ENCODE results near the gene SUPT5H. TPM values are rescaled to one million over a fixed set of nuclear protein-coding genes. Genes with fewer than 3 reads are reported as not detected.

SUPT5H gene
- total and polyA plus RNA-seq, 2 experiments from 2014 or later, result 71.6 to 184 TPM

- DNase-seq (ENCODE audit: low spot score), result peak; percentile 99
- TF ChIP-seq CTCF (IDR thresholded peaks at IDR 0.05; ENCODE audit: poor library complexity) (peak; percentile 93), EZH2phosphoT487 (IDR thresholded peaks at IDR 0.05; ENCODE audit: low read depth, severe bottlenecking, unreplicated experiment) (no peak)
- Histone ChIP-seq H3K9me2 (replicated peaks; ENCODE audit: insufficient read depth) (no peaks in the 10 kb centered on the region), H3K4me1 (ENCODE audit: insufficient read depth) (peaks cover 18% of the 10 kb centered on the region), H3K79me2 (peaks cover 59% of the 10 kb centered on the region), H3K9me3 (ENCODE audit: low read depth) (no peaks in the 10 kb centered on the region), H3K4me3 (peak within 1 kb of the TSS; percentile 59), H3K27ac (peak within 1 kb of the TSS; percentile 100), H2AFZ (peak within 1 kb of the TSS; percentile 72), H3K27me3 (no peaks in the 10 kb centered on the region), H4K20me1 (ENCODE audit: insufficient read depth, poor library complexity, severe bottlenecking) (peaks cover 15% of the 10 kb centered on the region), H3K4me2 (peak within 1 kb of the TSS; percentile 91), H3K36me3 (replicated peaks; ENCODE audit: insufficient read depth, low read depth) (no peaks in the 10 kb centered on the region)
- under 1% methylated on average over 49 of the region's 60 CpGs for WGBS (ENCODE audit: low lambda C conversion rate, missing lambda C conversion rate)
Measured at GRCh38 chr19:39412100-39412866, 33.1 kb upstream of the SUPT5H start, which contains the start of gene PLEKHG2. Gene PLEKHG2 (plus strand): TSS chr19:39412669. CDS start chr19:39414087, 1,418 bp downstream.

GRCh38 chr19:39412867-39413271 lies 32.5 kb upstream of the SUPT5H start:
- Histone ChIP-seq H2AFZ (peak overlapping the region; percentile 72), H3K27me3 (no peaks in the 10 kb centered on the region), H3K79me2 (peaks cover 53% of the 10 kb centered on the region), H3K4me1 (ENCODE audit: insufficient read depth) (peaks cover 18% of the 10 kb centered on the region), H3K4me3 (peak overlapping the region; percentile 59), H3K9me3 (ENCODE audit: low read depth) (no peaks in the 10 kb centered on the region), H3K9me2 (replicated peaks; ENCODE audit: insufficient read depth) (no peaks in the 10 kb centered on the region), H3K27ac (peak overlapping the region; percentile 99), H3K4me2 (peak overlapping the region; percentile 91), H3K36me3 (replicated peaks; ENCODE audit: insufficient read depth, low read depth) (no peaks in the 10 kb centered on the region), H4K20me1 (ENCODE audit: insufficient read depth, poor library complexity, severe bottlenecking) (peaks cover 9% of the 10 kb centered on the region)
- no peak for DNase-seq (ENCODE audit: low spot score)
- TF ChIP-seq EZH2phosphoT487 (IDR thresholded peaks at IDR 0.05; ENCODE audit: low read depth, severe bottlenecking, unreplicated experiment) (no peak), EZH2 (IDR thresholded peaks at IDR 0.05; ENCODE audit: borderline replicate concordance) (no peak), CTCF (IDR thresholded peaks at IDR 0.05; ENCODE audit: poor library complexity) (no peak)
- 1% methylated on average over 24 of the region's 24 CpGs for WGBS (ENCODE audit: low lambda C conversion rate, missing lambda C conversion rate)

GRCh38 chr19:39413272-39413910 lies 32.0 kb upstream of the SUPT5H start:
- Histone ChIP-seq H3K27me3 (no peaks in the 10 kb centered on the region), H2AFZ (peak overlapping the region; percentile 72), H3K4me3 (peak overlapping the region; percentile 59), H3K27ac (peak overlapping the region; percentile 99), H3K9me3 (ENCODE audit: low read depth) (no peaks in the 10 kb centered on the region), H4K20me1 (ENCODE audit: insufficient read depth, poor library complexity, severe bottlenecking) (peaks cover 6% of the 10 kb centered on the region), H3K36me3 (replicated peaks; ENCODE audit: insufficient read depth, low read depth) (no peaks in the 10 kb centered on the region), H3K9me2 (replicated peaks; ENCODE audit: insufficient read depth) (no peaks in the 10 kb centered on the region), H3K4me2 (peak overlapping the region; percentile 91), H3K79me2 (peaks cover 47% of the 10 kb centered on the region), H3K4me1 (ENCODE audit: insufficient read depth) (peaks cover 18% of the 10 kb centered on the region)
- peak; percentile 85 for DNase-seq (ENCODE audit: low spot score)
- TF ChIP-seq CTCF (IDR thresholded peaks at IDR 0.05; ENCODE audit: poor library complexity) (no peak), EZH2phosphoT487 (IDR thresholded peaks at IDR 0.05; ENCODE audit: low read depth, severe bottlenecking, unreplicated experiment) (no peak), EZH2 (IDR thresholded peaks at IDR 0.05; ENCODE audit: borderline replicate concordance) (no peak)
- under 1% methylated on average over 15 of the region's 54 CpGs for WGBS (ENCODE audit: low lambda C conversion rate, missing lambda C conversion rate)

All from hepatocyte (in vitro differentiated cells).